ENCODE measurements around the gene IL21R.
A peak's percentile ranks its signal among the peaks of the same experiment; 100 is the strongest.

IL21R gene

GRCh38 chr16:27374221-27374803 lies 27.7 kb upstream of the IL21R start:
- TF ChIP-seq REST (IDR thresholded peaks at IDR 0.05; ENCODE audit: insufficient read depth in 1 of 2, low read depth in 2 of 2, low read length in 2 of 2) = no peak
- TF ChIP-seq POLR2AphosphoS5 (IDR thresholded peaks at IDR 0.05; ENCODE audit: low read depth, low read length) = no peak
- no peak for TF ChIP-seq SIN3A (IDR thresholded peaks at IDR 0.05; ENCODE audit: borderline replicate concordance, insufficient read depth, low read length)
- no peak for TF ChIP-seq TAF1 (IDR thresholded peaks at IDR 0.05; ENCODE audit: borderline replicate concordance, insufficient read depth, low read length)
- no peak for TF ChIP-seq FOXP2 (optimal IDR thresholded peaks at IDR 0.05; ENCODE audit: borderline replicate concordance, extremely low read depth, extremely low read length, insufficient read depth)

- TF ChIP-seq TAF1 (IDR thresholded peaks at IDR 0.05; ENCODE audit: borderline replicate concordance, insufficient read depth, low read length) (0 out of 2 replicates have a peak, but pooled peaks have one; percentile 58), FOXP2 (optimal IDR thresholded peaks at IDR 0.05; ENCODE audit: borderline replicate concordance, extremely low read depth, extremely low read length, insufficient read depth) (no peak)
These were observed 27.1 kb upstream of the IL21R start for GRCh38 chr16:27374804-27375425.

GRCh38 chr16:27377666-27378485 lies 24.1 kb upstream of the IL21R start:
- no peak for TF ChIP-seq TAF1 (IDR thresholded peaks at IDR 0.05; ENCODE audit: borderline replicate concordance, insufficient read depth, low read length)
- no peak for TF ChIP-seq SIN3A (IDR thresholded peaks at IDR 0.05; ENCODE audit: borderline replicate concordance, insufficient read depth, low read length)
- no peak for TF ChIP-seq REST (IDR thresholded peaks at IDR 0.05; ENCODE audit: insufficient read depth in 1 of 2, low read depth in 2 of 2, low read length in 2 of 2)
- no peak for TF ChIP-seq POLR2AphosphoS5 (IDR thresholded peaks at IDR 0.05; ENCODE audit: low read depth, low read length)
- TF ChIP-seq FOXP2 (optimal IDR thresholded peaks at IDR 0.05; ENCODE audit: borderline replicate concordance, extremely low read depth, extremely low read length, insufficient read depth) = no peak

GRCh38 chr16:27378871-27379481 lies 23.0 kb upstream of the IL21R start:
- no peak for TF ChIP-seq TAF1 (IDR thresholded peaks at IDR 0.05; ENCODE audit: borderline replicate concordance, insufficient read depth, low read length)
- TF ChIP-seq REST (IDR thresholded peaks at IDR 0.05; ENCODE audit: insufficient read depth in 1 of 2, low read depth in 2 of 2, low read length in 2 of 2) = no peak
- TF ChIP-seq SIN3A (IDR thresholded peaks at IDR 0.05; ENCODE audit: borderline replicate concordance, insufficient read depth, low read length) = no peak

- TF ChIP-seq POLR2AphosphoS5 (IDR thresholded peaks at IDR 0.05; ENCODE audit: low read depth, low read length) (no peak), FOXP2 (optimal IDR thresholded peaks at IDR 0.05; ENCODE audit: borderline replicate concordance, extremely low read depth, extremely low read length, insufficient read depth) (no peak), TAF1 (IDR thresholded peaks at IDR 0.05; ENCODE audit: borderline replicate concordance, insufficient read depth, low read length) (no peak), SIN3A (IDR thresholded peaks at IDR 0.05; ENCODE audit: borderline replicate concordance, insufficient read depth, low read length) (no peak), REST (IDR thresholded peaks at IDR 0.05; ENCODE audit: insufficient read depth in 1 of 2, low read depth in 2 of 2, low read length in 2 of 2) (no peak)
These were observed 22.1 kb upstream of the IL21R start for GRCh38 chr16:27379919-27380318.

All from PFSK-1 (cell line).